22Rv1 (cell line): ENCODE data around the gene CASKIN2.

Experiments
- ZFX ChIP-seq: fragments of 450-650 bp; IDR thresholded peaks from 2 replicates; pipeline ENCODE4 v1.6.1; 2017; ENCODE audit warnings: antibody characterized with exemption, borderline replicate concordance
- TF ChIP-seq, protein P1 (sequence below): fragments of 450-650 bp; IDR thresholded peaks from 2 replicates; pipeline ENCODE4 v1.5.1; 2017; ENCODE audit warnings: mild to moderate bottlenecking

GRCh38 chr17:75471207-75471606, 44.1 kb downstream of the CASKIN2 start:
- TF ChIP-seq, protein P1, sequence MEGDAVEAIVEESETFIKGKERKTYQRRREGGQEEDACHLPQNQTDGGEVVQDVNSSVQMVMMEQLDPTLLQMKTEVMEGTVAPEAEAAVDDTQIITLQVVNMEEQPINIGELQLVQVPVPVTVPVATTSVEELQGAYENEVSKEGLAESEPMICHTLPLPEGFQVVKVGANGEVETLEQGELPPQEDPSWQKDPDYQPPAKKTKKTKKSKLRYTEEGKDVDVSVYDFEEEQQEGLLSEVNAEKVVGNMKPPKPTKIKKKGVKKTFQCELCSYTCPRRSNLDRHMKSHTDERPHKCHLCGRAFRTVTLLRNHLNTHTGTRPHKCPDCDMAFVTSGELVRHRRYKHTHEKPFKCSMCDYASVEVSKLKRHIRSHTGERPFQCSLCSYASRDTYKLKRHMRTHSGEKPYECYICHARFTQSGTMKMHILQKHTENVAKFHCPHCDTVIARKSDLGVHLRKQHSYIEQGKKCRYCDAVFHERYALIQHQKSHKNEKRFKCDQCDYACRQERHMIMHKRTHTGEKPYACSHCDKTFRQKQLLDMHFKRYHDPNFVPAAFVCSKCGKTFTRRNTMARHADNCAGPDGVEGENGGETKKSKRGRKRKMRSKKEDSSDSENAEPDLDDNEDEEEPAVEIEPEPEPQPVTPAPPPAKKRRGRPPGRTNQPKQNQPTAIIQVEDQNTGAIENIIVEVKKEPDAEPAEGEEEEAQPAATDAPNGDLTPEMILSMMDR = no peak
- TF ChIP-seq ZFX = no peak
